Ishikawa (cell line): Measurements from ENCODE around the gene SEC11C.

Source experiments
- CREB1 ChIP-seq: IDR thresholded peaks from 2 replicates; pipeline ENCODE4 v1.6.1; 2012; ENCODE audit warnings: low read depth
- FOXM1 ChIP-seq: IDR thresholded peaks from 2 replicates; pipeline ENCODE4 v1.6.1; 2012; ENCODE audit warnings: low read depth, borderline replicate concordance
- REST ChIP-seq: IDR thresholded peaks from 2 replicates; pipeline ENCODE4 v1.6.1; 2012; ENCODE audit warnings: low read depth, mild to moderate bottlenecking
- TAF1 ChIP-seq: IDR thresholded peaks from 2 replicates; pipeline ENCODE4 v1.6.1; 2012; ENCODE audit warnings: low read depth, mild to moderate bottlenecking
- TF ChIP-seq, protein P1 (sequence below): IDR thresholded peaks from 2 replicates; pipeline ENCODE4 v1.6.1; 2012

DNA sequence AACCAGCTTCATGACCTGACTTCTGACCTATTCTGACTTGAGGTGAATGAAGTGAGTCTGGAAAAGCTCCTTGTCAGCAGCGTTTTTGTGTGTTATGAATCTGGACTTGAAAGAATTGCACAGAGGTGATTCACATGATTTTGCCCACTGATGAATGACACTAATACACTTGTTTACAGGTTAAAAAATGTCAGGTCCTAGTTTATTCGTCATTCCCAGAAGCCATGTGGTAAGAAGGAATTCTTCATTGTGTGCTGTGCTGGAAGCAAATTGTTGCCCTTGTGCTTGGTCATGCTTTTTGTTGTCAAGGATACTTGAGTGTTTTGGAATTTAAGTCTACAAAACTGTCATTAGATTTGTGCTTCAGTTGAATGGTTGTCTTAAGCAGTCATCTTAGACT, 15.5 kb downstream of the SEC11C start:
- TF ChIP-seq TAF1, result no peak
- TF ChIP-seq REST, result no peak
- TF ChIP-seq FOXM1, result no peak
- TF ChIP-seq CREB1, result no peak
- TF ChIP-seq, protein P1, sequence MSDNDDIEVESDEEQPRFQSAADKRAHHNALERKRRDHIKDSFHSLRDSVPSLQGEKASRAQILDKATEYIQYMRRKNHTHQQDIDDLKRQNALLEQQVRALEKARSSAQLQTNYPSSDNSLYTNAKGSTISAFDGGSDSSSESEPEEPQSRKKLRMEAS, result no peak
